ENCODE results near the gene CNPY1. TPM values are rescaled to one million over a fixed set of nuclear protein-coding genes. Genes with fewer than 3 reads are reported as not detected.

The CNPY1 gene
- total RNA-seq, 2 experiments from 2014 or later, result not detected

- H3K36me3 ChIP-seq (ENCODE audit: insufficient read depth, low read length), result no peaks in the 10 kb centered on the region
- DNase-seq (no peak), ATAC-seq (ENCODE audit: poor library complexity) (no peak)
- peaks cover 88 to 100% of the 10 kb centered on the region in 2 experiments for H3K27me3 ChIP-seq (ENCODE audit: control insufficient read depth in 1 of 2, insufficient read depth in 2 of 2, low read length in 2 of 2)
- H3K9me3 ChIP-seq (ENCODE audit: control insufficient read depth in 1 of 2, insufficient read depth in 1 of 2, low read length in 2 of 2), result peaks cover 0 to 36% of the 10 kb centered on the region in 2 experiments
- no peak overlapping the region for H3K27ac ChIP-seq (ENCODE audit: low read depth in 1 of 2, low read length in 2 of 2)
- Mint-ChIP-seq H3K36me3 (ENCODE audit: low read depth) (no peaks in the 10 kb centered on the region), H3K4me3 (no peak overlapping the region), H3K27ac (no peak overlapping the region), H3K4me1 (ENCODE audit: low read depth) (peaks cover 20% of the 10 kb centered on the region), H3K9me3 (no peaks in the 10 kb centered on the region), H3K27me3 (peaks cover 88% of the 10 kb centered on the region)
- intact Hi-C loops (cut with DNase I, micrococcal nuclease), result loop anchor here in 1 of 2 experiments (5.0 kb wide), 1 partner anchor 43 kb away; no protein-coding TSS in a partner anchor
- POLR2A ChIA-PET, result no interaction called here
- TF ChIP-seq CTCF (IDR thresholded peaks at IDR 0.05), result no peak
- CTCF ChIA-PET, result no interaction called here
- H3K4me1 ChIP-seq (ENCODE audit: insufficient read depth, low read length), result peaks cover 27% of the 10 kb centered on the region
- no peak overlapping the region for H3K4me3 ChIP-seq (ENCODE audit: low read length)
Measured at GRCh38 chr7:155469311-155470185, 76.8 kb downstream of the CNPY1 start.

GRCh38 chr7:155468785-155469148 is 77.6 kb downstream of the CNPY1 start:
- H3K27me3 ChIP-seq (ENCODE audit: control insufficient read depth in 1 of 2, insufficient read depth in 2 of 2, low read length in 2 of 2), result peaks cover 86 to 98% of the 10 kb centered on the region in 2 experiments
- no peak for TF ChIP-seq CTCF (IDR thresholded peaks at IDR 0.05)
- Mint-ChIP-seq H3K27me3 (peaks cover 88% of the 10 kb centered on the region), H3K4me3 (peak overlapping the region; percentile 48), H3K9me3 (no peaks in the 10 kb centered on the region), H3K36me3 (ENCODE audit: low read depth) (no peaks in the 10 kb centered on the region), H3K4me1 (ENCODE audit: low read depth) (peaks cover 20% of the 10 kb centered on the region), H3K27ac (no peak overlapping the region)
- H3K36me3 ChIP-seq (ENCODE audit: insufficient read depth, low read length), result no peaks in the 10 kb centered on the region
- no peak for ATAC-seq (ENCODE audit: poor library complexity)
- CTCF ChIA-PET, result no interaction called here
- no peak overlapping the region for H3K4me3 ChIP-seq (ENCODE audit: low read length)
- H3K4me1 ChIP-seq (ENCODE audit: insufficient read depth, low read length), result peaks cover 27% of the 10 kb centered on the region
- POLR2A ChIA-PET, result no interaction called here
- H3K27ac ChIP-seq (ENCODE audit: low read depth in 1 of 2, low read length in 2 of 2), result no peak overlapping the region
- no peak for DNase-seq
- intact Hi-C loops (cut with DNase I, micrococcal nuclease), result loop anchor here in 1 of 2 experiments (5.0 kb wide), 1 partner anchor 44 kb away; no protein-coding TSS in a partner anchor
- H3K9me3 ChIP-seq (ENCODE audit: control insufficient read depth in 1 of 2, insufficient read depth in 1 of 2, low read length in 2 of 2), result peaks cover 0 to 36% of the 10 kb centered on the region in 2 experiments

GRCh38 chr7:155467846-155468784 is 78.2 kb downstream of the CNPY1 start:
- H3K27me3 ChIP-seq (ENCODE audit: control insufficient read depth in 1 of 2, insufficient read depth in 2 of 2, low read length in 2 of 2), result peaks cover 90 to 98% of the 10 kb centered on the region in 2 experiments
- intact Hi-C loops (cut with DNase I, micrococcal nuclease), result loop anchor here in 1 of 2 experiments (5.0 kb wide), 1 partner anchor 44 kb away; no protein-coding TSS in a partner anchor
- peaks cover 27% of the 10 kb centered on the region for H3K4me1 ChIP-seq (ENCODE audit: insufficient read depth, low read length)
- POLR2A ChIA-PET, result no interaction called here
- no peak for TF ChIP-seq CTCF (IDR thresholded peaks at IDR 0.05)
- H3K27ac ChIP-seq (ENCODE audit: low read depth in 1 of 2, low read length in 2 of 2), result no peak overlapping the region
- Mint-ChIP-seq H3K4me1 (ENCODE audit: low read depth) (peaks cover 20% of the 10 kb centered on the region), H3K27ac (no peak overlapping the region), H3K4me3 (peak overlapping the region; percentile 48), H3K36me3 (ENCODE audit: low read depth) (no peaks in the 10 kb centered on the region), H3K27me3 (peaks cover 88% of the 10 kb centered on the region), H3K9me3 (no peaks in the 10 kb centered on the region)
- DNase-seq (no peak), ATAC-seq (ENCODE audit: poor library complexity) (no peak)
- no peaks in the 10 kb centered on the region for H3K36me3 ChIP-seq (ENCODE audit: insufficient read depth, low read length)
- H3K4me3 ChIP-seq (ENCODE audit: low read length), result no peak overlapping the region
- CTCF ChIA-PET, result no interaction called here
- peaks cover 0 to 38% of the 10 kb centered on the region in 2 experiments for H3K9me3 ChIP-seq (ENCODE audit: control insufficient read depth in 1 of 2, insufficient read depth in 1 of 2, low read length in 2 of 2)

Measured in CD4-positive, alpha-beta T cell (primary cell).